Endometrium (tissue), 2 donors: Measurements from ENCODE around the gene TCF25.
"Not testable (repeated sequence)": the region's sequence is repeated elsewhere in the genome, so short reads cannot be mapped to it uniquely, and the experiment has no call there.

Experiments used
- FAIRE-seq: peaks from 2 replicates; lab custom pipeline; 2012; peaks lifted over from hg19 to GRCh38; lab: Jason Lieb, UNC
- donor health status: control.
- donor health status: control.

TCF25 gene

DNA sequence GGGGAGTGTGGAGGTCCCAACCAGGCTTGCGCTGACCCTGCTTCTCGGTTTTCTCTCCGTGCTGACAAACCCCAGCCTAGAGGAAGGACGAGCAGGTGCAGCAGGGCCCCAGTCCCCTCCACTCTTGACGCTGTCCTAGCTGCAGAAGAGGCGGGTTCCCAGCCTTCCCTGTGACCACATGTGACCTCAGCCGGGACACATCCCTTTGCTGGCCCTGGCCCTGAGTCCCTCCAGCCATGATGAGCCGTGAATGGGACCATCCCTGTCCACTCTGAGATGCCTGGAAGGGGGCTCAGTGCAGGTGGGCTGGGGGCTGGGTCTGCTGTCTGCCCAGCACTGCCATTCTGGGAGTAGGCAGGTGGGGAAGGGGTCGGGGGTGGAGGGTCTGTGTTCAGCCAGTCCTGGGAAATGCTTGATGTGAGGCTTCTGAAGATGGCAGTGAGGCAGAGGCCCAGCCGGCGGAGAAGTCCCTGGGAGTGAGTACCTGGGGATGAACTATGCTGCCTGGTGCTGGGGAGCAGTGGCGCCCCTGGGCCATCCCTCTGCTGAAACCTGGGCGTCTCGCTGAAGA lies 47.8 kb downstream of the TCF25 start:
- FAIRE-seq: no peak

GRCh38 chr16:89921702-89922476 lies 48.5 kb downstream of the TCF25 start:
- FAIRE-seq: peak; percentile 35

DNA sequence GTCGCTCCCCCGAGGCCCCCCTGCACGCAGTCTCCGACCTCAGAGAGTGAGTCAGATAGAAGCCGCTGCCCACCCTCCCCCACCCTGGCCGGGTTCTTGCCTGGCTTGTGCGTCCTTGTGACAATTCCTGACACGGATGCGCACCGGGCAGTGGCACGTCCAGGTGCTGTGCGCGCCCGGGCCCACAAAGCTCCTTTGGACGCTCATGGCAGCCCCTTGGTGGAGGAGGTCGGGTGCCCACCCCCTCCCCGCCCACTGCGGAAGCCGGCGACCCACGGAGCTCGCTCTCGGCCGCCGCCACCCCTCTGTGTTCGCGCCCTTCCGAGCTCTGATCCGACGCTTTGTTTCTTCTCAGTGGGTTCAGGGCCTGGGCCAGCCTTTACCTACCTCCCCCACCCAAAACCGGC lies 49.1 kb downstream of the TCF25 start:
- no peak for FAIRE-seq

DNA sequence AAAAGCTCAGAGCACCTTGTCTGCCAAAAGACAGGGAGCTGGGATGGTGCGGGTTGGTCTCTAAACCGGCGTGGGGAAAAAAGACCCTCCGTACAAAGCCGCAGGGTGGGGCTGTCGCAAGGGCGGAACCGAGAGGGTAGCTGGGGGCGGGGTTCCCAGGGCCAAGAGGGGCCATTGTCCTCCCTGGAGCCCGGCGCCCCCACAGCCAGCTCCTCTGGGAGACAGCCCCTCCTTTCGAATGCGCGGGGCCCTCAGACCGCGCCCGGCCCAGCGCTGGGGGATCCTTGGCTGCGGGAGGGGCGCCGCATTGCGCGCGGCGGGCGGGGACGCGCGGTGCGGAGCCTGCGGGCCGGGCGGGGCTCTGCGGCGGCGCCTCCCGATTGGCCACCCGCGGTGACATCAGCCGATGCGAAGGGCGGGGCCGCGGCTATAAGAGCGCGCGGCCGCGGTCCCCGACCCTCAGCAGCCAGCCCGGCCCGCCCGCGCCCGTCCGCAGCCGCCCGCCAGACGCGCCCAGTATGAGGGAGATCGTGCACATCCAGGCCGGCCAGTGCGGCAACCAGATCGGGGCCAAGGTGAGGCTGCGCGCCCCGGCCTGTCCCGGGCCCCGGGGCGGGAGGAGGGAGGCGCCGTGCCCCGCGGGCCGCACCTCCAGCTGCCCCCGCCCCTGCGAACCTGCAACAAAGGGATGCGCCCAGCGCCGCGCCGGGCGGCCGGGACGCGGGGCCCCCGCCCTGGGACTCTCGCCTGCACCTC lies 49.7 kb downstream of the TCF25 start, which contains the start of gene TUBB3:
TSS of gene TUBB3 (plus strand) at position 459 of the 756 bp plus-strand sequence. CDS start at position 519, 60 bp downstream.
- no peak for FAIRE-seq

GRCh38 chr16:89923640-89924296 lies 50.4 kb downstream of the TCF25 start:
- no peak for FAIRE-seq

GRCh38 chr16:89924297-89924924 lies 51.0 kb downstream of the TCF25 start:
- FAIRE-seq: no peak

DNA sequence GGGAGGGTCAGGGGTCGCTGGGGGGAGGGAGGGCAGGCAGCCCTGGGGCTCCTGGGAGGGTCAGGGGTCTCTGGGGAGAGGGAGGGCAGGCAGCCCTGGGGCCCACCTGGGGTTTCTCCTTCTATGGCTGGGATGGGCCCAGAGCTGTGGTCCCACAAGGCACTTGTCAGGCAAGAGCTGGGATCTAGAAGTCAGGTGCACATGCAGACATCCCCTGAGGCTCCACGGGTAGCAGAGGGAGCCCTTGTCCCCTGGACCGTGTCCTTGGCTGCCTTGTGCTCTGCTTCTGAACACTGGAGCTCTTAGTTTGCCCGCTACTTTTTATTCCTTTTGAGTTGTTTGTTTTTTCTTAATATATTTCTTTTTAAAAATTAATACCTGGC lies 51.5 kb downstream of the TCF25 start:
- FAIRE-seq: no peak

- FAIRE-seq: no peak
Measured at GRCh38 chr16:89925596-89926079, 52.2 kb downstream of the TCF25 start.

DNA sequence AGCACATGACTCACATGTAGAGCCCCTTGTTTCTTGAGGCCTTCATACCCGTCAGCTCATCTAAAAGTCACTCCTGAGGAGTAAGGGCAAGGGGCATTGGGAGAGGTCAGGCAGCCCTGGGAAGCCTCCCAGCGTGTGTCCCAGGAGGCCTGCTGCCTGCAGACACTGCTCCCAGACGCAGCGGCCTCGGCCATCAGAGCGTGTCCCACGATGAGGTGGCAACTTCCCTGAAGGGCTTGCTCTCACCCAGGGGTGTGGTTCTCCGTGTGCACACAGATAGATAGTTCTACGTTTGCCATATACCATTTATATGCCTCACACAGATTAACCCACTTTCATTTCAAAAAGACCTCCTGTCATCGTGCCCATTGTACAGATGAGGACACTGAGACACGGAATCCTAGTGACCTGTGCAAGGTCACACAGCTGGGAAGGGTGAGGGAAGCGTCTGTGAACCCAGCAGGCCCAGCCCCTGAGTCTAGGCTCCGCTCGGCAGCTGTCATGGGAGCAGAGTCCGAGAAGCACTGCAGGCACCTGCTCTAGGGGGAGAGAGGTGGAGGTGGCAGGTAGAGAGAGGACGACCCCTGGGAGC lies 58.0 kb downstream of the TCF25 start:
- FAIRE-seq: no peak

- FAIRE-seq: no peak
Measured at GRCh38 chr16:89931964-89932363, 58.6 kb downstream of the TCF25 start.

DNA sequence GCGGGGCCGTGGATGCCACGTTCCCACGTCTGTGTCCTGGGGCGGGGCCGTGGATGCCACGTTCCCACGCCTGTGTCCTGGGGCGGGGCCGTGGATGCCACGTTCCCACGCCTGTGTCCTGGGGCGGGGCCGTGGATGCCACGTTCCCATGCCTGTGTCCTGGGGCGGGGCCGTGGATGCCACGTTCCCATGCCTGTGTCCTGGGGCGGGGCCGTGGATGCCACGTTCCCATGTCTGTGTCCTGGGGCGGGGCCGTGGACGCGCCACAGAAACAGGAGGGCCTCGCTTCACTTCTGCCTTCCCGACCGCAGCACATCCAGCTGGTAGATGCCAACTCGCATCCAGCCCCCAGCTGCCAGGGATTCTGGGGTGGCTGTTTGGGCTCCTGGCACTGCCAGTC lies 60.6 kb downstream of the TCF25 start:
- FAIRE-seq: not testable (repeated sequence)

DNA sequence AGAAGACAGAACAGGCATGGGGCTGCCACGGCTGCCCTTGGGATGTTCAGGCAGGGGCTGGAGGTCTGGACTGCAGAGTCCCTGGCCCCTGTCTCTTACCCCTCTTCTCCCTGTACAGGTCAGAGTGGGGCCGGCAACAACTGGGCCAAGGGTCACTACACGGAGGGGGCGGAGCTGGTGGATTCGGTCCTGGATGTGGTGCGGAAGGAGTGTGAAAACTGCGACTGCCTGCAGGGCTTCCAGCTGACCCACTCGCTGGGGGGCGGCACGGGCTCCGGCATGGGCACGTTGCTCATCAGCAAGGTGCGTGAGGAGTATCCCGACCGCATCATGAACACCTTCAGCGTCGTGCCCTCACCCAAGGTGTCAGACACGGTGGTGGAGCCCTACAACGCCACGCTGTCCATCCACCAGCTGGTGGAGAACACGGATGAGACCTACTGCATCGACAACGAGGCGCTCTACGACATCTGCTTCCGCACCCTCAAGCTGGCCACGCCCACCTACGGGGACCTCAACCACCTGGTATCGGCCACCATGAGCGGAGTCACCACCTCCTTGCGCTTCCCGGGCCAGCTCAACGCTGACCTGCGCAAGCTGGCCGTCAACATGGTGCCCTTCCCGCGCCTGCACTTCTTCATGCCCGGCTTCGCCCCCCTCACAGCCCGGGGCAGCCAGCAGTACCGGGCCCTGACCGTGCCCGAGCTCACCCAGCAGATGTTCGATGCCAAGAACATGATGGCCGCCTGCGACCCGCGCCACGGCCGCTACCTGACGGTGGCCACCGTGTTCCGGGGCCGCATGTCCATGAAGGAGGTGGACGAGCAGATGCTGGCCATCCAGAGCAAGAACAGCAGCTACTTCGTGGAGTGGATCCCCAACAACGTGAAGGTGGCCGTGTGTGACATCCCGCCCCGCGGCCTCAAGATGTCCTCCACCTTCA lies 61.5 kb downstream of the TCF25 start:
- no peak for FAIRE-seq

DNA sequence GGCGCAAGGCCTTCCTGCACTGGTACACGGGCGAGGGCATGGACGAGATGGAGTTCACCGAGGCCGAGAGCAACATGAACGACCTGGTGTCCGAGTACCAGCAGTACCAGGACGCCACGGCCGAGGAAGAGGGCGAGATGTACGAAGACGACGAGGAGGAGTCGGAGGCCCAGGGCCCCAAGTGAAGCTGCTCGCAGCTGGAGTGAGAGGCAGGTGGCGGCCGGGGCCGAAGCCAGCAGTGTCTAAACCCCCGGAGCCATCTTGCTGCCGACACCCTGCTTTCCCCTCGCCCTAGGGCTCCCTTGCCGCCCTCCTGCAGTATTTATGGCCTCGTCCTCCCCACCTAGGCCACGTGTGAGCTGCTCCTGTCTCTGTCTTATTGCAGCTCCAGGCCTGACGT lies 62.2 kb downstream of the TCF25 start:
- FAIRE-seq: not testable (repeated sequence)

DNA sequence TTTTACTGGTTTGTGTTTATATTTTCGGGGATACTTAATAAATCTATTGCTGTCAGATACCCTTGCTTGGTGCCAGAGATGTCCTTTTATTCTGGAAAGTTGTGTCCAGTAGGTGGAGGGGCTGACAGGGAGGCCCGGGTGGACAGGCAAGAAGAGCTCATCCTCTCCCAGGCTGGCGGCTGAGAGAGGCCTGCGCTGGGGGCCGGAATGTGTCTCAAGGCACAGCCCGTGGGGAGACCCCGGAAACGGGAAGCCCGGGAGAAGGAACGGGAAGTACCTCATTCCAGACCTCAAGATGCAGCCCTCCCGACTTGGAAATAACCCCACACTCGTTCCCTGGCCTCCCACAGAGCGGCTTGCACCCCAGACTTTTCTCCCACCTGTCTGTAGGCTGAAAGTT lies 62.6 kb downstream of the TCF25 start:
- no peak for FAIRE-seq

- FAIRE-seq: no peak
Measured at GRCh38 chr16:89936508-89936907, 63.1 kb downstream of the TCF25 start.

- FAIRE-seq: no peak
Measured at GRCh38 chr16:89936981-89937380, 63.6 kb downstream of the TCF25 start.

GRCh38 chr16:89938175-89938885 lies 64.9 kb downstream of the TCF25 start:
- no peak for FAIRE-seq

DNA sequence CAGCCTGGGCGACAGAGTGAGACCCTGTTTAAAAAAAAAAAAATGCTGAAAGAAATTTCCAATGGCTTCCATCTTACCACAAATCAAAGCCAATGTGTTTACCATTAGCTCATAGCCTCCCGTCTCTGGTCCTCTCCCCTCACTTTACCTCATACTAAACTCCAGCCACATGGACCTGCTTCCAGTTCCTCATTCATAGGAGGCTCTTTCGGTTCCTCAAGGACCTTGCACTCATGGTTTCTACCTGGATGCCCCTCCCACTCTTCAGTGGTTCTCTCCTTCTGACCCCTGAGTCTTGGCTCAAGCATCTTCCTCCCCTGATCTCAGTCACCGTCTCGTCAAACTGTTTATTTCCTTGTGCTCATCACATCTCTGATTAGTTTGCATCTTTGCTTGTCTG lies 71.4 kb downstream of the TCF25 start:
- FAIRE-seq: no peak

- no peak for FAIRE-seq
Measured at GRCh38 chr16:89945654-89946053, 72.3 kb downstream of the TCF25 start.

GRCh38 chr16:89946515-89946914 lies 73.1 kb downstream of the TCF25 start:
- FAIRE-seq: no peak
